Islet of Langerhans (tissue), 1 donor: ENCODE results near the gene ISOC2.

Experiments used
- FAIRE-seq: peaks from one replicate; lab custom pipeline; 2011; peaks lifted over from hg19 to GRCh38; lab: Jason Lieb, UNC

Gene ISOC2

GRCh38 chr19:55489711-55490477 is 28.5 kb upstream of the ISOC2 start:
- no peak for FAIRE-seq

GRCh38 chr19:55488986-55489710 is 27.7 kb upstream of the ISOC2 start:
- FAIRE-seq, result no peak

GRCh38 chr19:55487924-55488687 is 26.7 kb upstream of the ISOC2 start, which contains the start of gene SSC5D:
SSC5D (plus strand) TSS chr19:55488436; CDS start chr19:55488590, 154 bp downstream.
- no peak for FAIRE-seq

GRCh38 chr19:55486971-55487923 is 25.8 kb upstream of the ISOC2 start:
- no peak for FAIRE-seq

GRCh38 chr19:55486043-55486970 is 24.9 kb upstream of the ISOC2 start:
- no peak for FAIRE-seq

- FAIRE-seq, result no peak
Observed at GRCh38 chr19:55485439-55486011, 24.1 kb upstream of the ISOC2 start.

GRCh38 chr19:55484593-55485438 is 23.4 kb upstream of the ISOC2 start, which contains the start of gene NAT14:
NAT14 (plus strand) TSS chr19:55485188; CDS start chr19:55485709, 521 bp downstream.
- no peak for FAIRE-seq

GRCh38 chr19:55483706-55484592 is 22.5 kb upstream of the ISOC2 start:
- no peak for FAIRE-seq

- FAIRE-seq, result no peak
Observed at GRCh38 chr19:55482967-55483705, 21.7 kb upstream of the ISOC2 start.

- FAIRE-seq, result no peak
Observed at GRCh38 chr19:55482156-55482961, 20.9 kb upstream of the ISOC2 start.

GRCh38 chr19:55481794-55482155 is 20.3 kb upstream of the ISOC2 start:
- FAIRE-seq, result no peak

- no peak for FAIRE-seq
Observed at GRCh38 chr19:55481148-55481793, 19.8 kb upstream of the ISOC2 start.

- FAIRE-seq, result no peak
Observed at GRCh38 chr19:55479451-55480230, 18.2 kb upstream of the ISOC2 start.

- no peak for FAIRE-seq
Observed at GRCh38 chr19:55479045-55479444, 17.6 kb upstream of the ISOC2 start.

GRCh38 chr19:55478364-55478763 is 16.9 kb upstream of the ISOC2 start:
- no peak for FAIRE-seq
